ENCODE data around the gene CSNK2A3.

GRCh38 chr11:11400635-11401232, 47.7 kb upstream of the CSNK2A3 start:
- TF ChIP-seq EP300 (IDR thresholded peaks at IDR 0.05) = no peak
- TF ChIP-seq CTCF (IDR thresholded peaks at IDR 0.05) = no peak

Measured in sigmoid colon (tissue), 4 donors.